ENCODE data around the gene ACTR2.
A peak's percentile ranks its signal among the peaks of the same experiment; 100 is the strongest.
"Not testable (repeated sequence)": the region's sequence is repeated elsewhere in the genome, so short reads cannot be mapped to it uniquely, and the experiment has no call there.

ACTR2 gene

DNA sequence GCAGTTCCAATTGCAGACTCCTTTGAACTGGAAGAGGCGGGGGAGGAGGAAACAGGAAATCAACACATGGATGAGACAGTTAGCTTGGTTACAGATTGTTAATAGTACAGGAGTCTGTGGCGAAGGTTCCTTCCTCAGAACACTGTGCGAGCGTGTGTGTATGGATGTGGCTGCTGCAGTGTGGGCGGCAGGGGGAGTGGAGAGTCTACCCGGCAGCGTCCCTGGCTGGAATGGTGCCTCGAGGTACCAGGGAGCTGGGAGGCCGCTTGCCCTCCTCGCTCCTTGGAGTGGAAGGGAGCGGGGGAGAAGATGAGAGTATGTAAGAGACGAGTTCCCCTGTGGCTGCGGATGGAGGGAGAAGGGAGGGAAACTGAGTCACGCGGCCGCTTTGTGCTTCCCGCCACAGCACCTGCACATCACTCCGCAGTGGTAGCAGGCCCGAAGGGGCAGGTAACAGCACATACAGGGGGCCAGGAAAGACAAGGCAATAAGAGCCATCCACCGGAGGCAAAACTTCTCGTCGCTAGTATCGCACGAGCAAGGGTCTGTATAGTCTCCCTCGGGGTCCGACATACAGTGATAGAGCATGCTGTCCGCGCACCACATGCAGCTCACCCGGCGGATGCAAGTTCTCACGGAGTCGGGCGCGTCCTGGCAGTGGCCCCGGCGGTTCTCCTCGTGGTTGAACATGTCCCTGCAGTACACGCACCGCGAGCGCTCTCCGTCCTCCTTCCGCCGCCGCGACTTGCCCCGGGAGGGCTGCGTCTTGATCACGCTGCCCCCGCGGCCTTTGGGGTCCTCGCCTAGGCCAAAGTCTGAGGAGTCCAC, 85.7 kb downstream of the ACTR2 start:
- no peak for DNase-seq (ENCODE audit: low read depth, low spot score)

- DNase-seq (ENCODE audit: low read depth, low spot score), result no peak
These were observed 86.3 kb downstream of the ACTR2 start for GRCh38 chr2:65313954-65314256.

GRCh38 chr2:65314801-65315441, 87.3 kb downstream of the ACTR2 start:
- DNase-seq (ENCODE audit: low read depth, low spot score), result no peak

GRCh38 chr2:65316072-65316471, 88.4 kb downstream of the ACTR2 start:
- DNase-seq (ENCODE audit: low read depth, low spot score), result peak; percentile 44

- DNase-seq (ENCODE audit: low read depth, low spot score), result not testable (repeated sequence)
These were observed 89.7 kb downstream of the ACTR2 start for GRCh38 chr2:65317351-65317750.

GRCh38 chr2:65317841-65318240, 90.2 kb downstream of the ACTR2 start:
- DNase-seq (ENCODE audit: low read depth, low spot score), result no peak

GRCh38 chr2:65319072-65319673, 91.5 kb downstream of the ACTR2 start:
- DNase-seq (ENCODE audit: low read depth, low spot score), result no peak

- no peak for DNase-seq (ENCODE audit: low read depth, low spot score)
These were observed 92.0 kb downstream of the ACTR2 start for GRCh38 chr2:65319674-65320041.

- peak; percentile 42 for DNase-seq (ENCODE audit: low read depth, low spot score)
These were observed 92.6 kb downstream of the ACTR2 start for GRCh38 chr2:65320042-65320725.

Measured in ELF-1 (cell line).